Inflammatory macrophage treated with lipopolysaccharide for 1 hour (primary cell): ENCODE measurements around the gene LHFPL3.

Source experiments
- DNase-seq, 2 donors: peaks; one replicate each; pipeline ENCODE4 v3.0.0-alpha.2; 2020 to 2022

The LHFPL3 gene

GRCh38 chr7:104940023-104940710 is 611.8 kb downstream of the LHFPL3 start:
- DNase-seq, result no peak

DNA sequence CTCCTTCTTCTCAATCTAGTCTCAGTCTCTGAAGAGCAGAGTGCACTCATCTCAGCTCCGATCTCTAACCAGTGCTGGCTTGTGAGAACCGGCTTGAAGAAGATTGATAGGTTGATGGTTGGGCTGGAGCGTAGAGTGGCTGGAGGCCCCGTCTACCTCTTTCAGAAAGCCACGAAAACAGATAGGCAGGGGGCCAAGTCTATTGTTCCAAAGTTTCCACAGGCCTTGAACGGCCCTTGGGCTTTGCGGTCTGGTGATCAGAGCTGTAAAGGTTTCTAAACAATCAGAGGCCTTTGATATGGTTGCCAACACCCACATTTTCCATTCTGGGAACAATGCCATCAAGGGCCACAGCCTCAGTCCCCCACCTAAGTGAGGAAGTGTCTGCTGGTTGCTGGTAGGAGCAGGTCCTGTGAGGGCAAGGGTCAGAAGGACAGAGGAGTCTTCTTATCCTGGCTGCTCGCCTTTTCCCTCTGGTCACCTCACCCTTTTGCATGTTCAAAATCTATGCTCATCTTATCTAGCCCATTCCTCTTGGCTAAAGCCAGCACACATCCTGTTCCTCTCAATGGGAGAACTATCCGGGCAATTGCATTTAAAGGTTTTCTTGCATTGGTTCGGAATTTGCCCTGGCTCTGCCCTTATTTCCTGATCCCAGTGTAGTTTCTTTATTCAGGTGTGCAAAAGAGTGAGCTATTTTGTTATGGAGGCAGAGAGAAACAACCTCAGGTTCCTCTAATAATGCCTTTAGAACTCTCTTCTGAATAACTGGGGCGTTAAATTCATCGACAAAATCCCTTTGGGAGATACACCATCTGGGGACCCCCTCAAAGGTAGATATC is 615.3 kb downstream of the LHFPL3 start:
- peak; percentile 64 to 76 for DNase-seq

GRCh38 chr7:104945599-104945956 is 617.2 kb downstream of the LHFPL3 start:
- no peak for DNase-seq

DNA sequence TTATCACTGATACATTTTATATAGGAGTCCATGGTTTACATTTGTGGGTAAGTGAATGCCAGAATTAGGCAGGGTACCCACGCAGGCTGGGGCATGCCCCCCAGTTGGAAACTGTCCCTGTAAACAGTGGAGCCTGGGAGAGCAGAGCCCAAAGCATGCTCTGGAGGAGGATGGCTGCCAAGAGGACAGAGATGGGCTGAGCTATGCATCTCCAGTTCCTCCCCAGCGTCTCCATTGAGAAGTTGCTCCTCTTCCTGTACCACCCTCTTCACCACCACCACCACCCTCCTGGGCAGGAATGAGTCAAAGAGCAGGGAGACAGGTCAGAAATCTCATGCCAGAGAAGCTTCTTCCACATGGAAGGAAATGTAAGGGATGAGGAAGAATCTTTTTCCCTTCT is 617.9 kb downstream of the LHFPL3 start:
- DNase-seq, result no peak

DNA sequence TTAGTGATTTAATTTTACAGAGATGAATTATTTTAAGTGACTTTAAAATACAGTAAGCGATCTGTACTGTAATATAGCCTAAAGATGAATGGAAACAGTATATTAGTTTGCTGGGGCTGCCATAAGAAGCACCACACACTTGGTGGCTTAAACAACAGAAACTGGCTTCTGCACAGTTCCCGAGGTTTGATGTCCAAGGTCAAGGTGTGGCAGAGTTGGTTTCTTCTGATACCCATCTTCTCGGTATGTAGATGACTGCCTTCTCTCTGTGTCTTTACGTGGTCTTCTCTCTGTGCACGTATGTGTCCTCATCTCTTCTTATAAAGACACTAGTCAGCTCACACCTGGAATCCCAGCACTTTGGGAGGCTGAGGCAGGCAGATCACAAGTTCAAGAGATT is 621.6 kb downstream of the LHFPL3 start:
- DNase-seq, result no peak

- no peak for DNase-seq
Measured at GRCh38 chr7:104950754-104951153, 622.4 kb downstream of the LHFPL3 start.

GRCh38 chr7:104951546-104951945 is 623.1 kb downstream of the LHFPL3 start:
- DNase-seq, result peak; percentile 36 to 52

GRCh38 chr7:104955276-104955675 is 626.9 kb downstream of the LHFPL3 start:
- no peak for DNase-seq
